ENCODE results near the gene SPECC1L. TPM values are rescaled to one million over a fixed set of nuclear protein-coding genes. Genes with fewer than 3 reads are reported as not detected.

The SPECC1L gene
- total and polyA plus RNA-seq, 2 of the 8 experiments (the other 6 are each of a cell fraction or from before 2014, with no cell fraction given) = 15.7 to 61.6 TPM

- TF ChIP-seq CHD7 (IDR thresholded peaks at IDR 0.05; ENCODE audit: insufficient replicate concordance, low read length) = no peak
- TF ChIP-seq BCL11A (IDR thresholded peaks at IDR 0.05; ENCODE audit: low read depth in 2 of 2, low read length in 2 of 2) = no peak
- no peak for TF ChIP-seq ZNF274 (IDR thresholded peaks at IDR 0.05; ENCODE audit: borderline replicate concordance, extremely low read depth, low read length)
- no peak for TF ChIP-seq CHD1 (IDR thresholded peaks at IDR 0.05; ENCODE audit: low read depth, low read length)
- no peak for TF ChIP-seq TCF12 (IDR thresholded peaks at IDR 0.05; ENCODE audit: low read depth, low read length)
- no peak for TF ChIP-seq SUZ12 (IDR thresholded peaks at IDR 0.05; ENCODE audit: low read length)
- no peak for TF ChIP-seq SP2 (IDR thresholded peaks at IDR 0.05; ENCODE audit: low read length)
- no peak for TF ChIP-seq EP300 (IDR thresholded peaks at IDR 0.05; ENCODE audit: borderline replicate concordance in 1 of 2, low read depth in 2 of 2, low read length in 2 of 2)
- TF ChIP-seq SIX5 (IDR thresholded peaks at IDR 0.05; ENCODE audit: low read depth, low read length) = no peak
- no peak for TF ChIP-seq HDAC2 (IDR thresholded peaks at IDR 0.05; ENCODE audit: borderline replicate concordance in 1 of 2, low read depth in 2 of 2, low read length in 2 of 2)
These were observed 19.1 kb downstream of the SPECC1L start (continued) for GRCh38 chr22:24289741-24290163.
